Measurements from ENCODE around the gene SHROOM1. TPM values are rescaled to one million over a fixed set of nuclear protein-coding genes. Genes with fewer than 3 reads are reported as not detected.

The SHROOM1 gene
- total RNA-seq, 6 experiments from 2014 or later: 7.8 to 12.2 (median 8.6) TPM

- Mint-ChIP-seq H3K4me1 (ENCODE audit: low read depth) (peaks cover 68% of the 10 kb centered on the region), H3K27ac (peak within 1 kb of the TSS; percentile 70), H3K9me3 (no peaks in the 10 kb centered on the region), H3K27me3 (ENCODE audit: insufficient read depth) (no peaks in the 10 kb centered on the region), H3K4me3 (peak within 1 kb of the TSS; percentile 90), H3K36me3 (ENCODE audit: low read depth) (no peaks in the 10 kb centered on the region)
- no peak for TF ChIP-seq CTCF (IDR thresholded peaks at IDR 0.05)
- DNase-seq: no peak
Observed at GRCh38 chr5:132777209-132778069, 53.0 kb downstream of the SHROOM1 start, which contains the start of gene SEPTIN8. Gene SEPTIN8, minus strand, starts transcription at chr5:132777239. Its CDS starts 102 bp downstream, at chr5:132777137.

- TF ChIP-seq CTCF (IDR thresholded peaks at IDR 0.05): no peak
- no peak for DNase-seq
- Mint-ChIP-seq H3K27me3 (ENCODE audit: insufficient read depth) (no peaks in the 10 kb centered on the region), H3K4me3 (no peak overlapping the region), H3K4me1 (ENCODE audit: low read depth) (peaks cover 68% of the 10 kb centered on the region), H3K9me3 (no peaks in the 10 kb centered on the region), H3K36me3 (ENCODE audit: low read depth) (no peaks in the 10 kb centered on the region), H3K27ac (no peak overlapping the region)
Observed at GRCh38 chr5:132776938-132777208, 53.6 kb downstream of the SHROOM1 start.

GRCh38 chr5:132776131-132776937 is 54.1 kb downstream of the SHROOM1 start:
- no peak for DNase-seq
- H3K27ac Mint-ChIP-seq: peak overlapping the region; percentile 70
- peak overlapping the region; percentile 90 for H3K4me3 Mint-ChIP-seq
- peaks cover 63% of the 10 kb centered on the region for H3K4me1 Mint-ChIP-seq (ENCODE audit: low read depth)
- no peaks in the 10 kb centered on the region for H3K9me3 Mint-ChIP-seq
- H3K27me3 Mint-ChIP-seq (ENCODE audit: insufficient read depth): no peaks in the 10 kb centered on the region
- no peak for TF ChIP-seq CTCF (IDR thresholded peaks at IDR 0.05)
- no peaks in the 10 kb centered on the region for H3K36me3 Mint-ChIP-seq (ENCODE audit: low read depth)

GRCh38 chr5:132775476-132775961 is 54.9 kb downstream of the SHROOM1 start:
- H3K4me1 Mint-ChIP-seq (ENCODE audit: low read depth): peaks cover 57% of the 10 kb centered on the region
- peak overlapping the region; percentile 36; the same call in 1 of the 2 replicates for H3K27ac Mint-ChIP-seq
- no peaks in the 10 kb centered on the region for H3K36me3 Mint-ChIP-seq (ENCODE audit: low read depth)
- H3K9me3 Mint-ChIP-seq: no peaks in the 10 kb centered on the region
- H3K4me3 Mint-ChIP-seq: peak overlapping the region; percentile 90
- DNase-seq: no peak
- no peaks in the 10 kb centered on the region for H3K27me3 Mint-ChIP-seq (ENCODE audit: insufficient read depth)
- TF ChIP-seq CTCF (IDR thresholded peaks at IDR 0.05): no peak

- H3K27ac Mint-ChIP-seq: no peak overlapping the region; the same call in 1 of the 2 replicates
- DNase-seq: no peak
- no peaks in the 10 kb centered on the region for H3K36me3 Mint-ChIP-seq (ENCODE audit: low read depth)
Observed at GRCh38 chr5:132774896-132775295, 55.6 kb downstream of the SHROOM1 start.

More at GRCh38 chr5:132774896-132775295, 55.6 kb downstream of the SHROOM1 start:
- no peak overlapping the region for H3K4me3 Mint-ChIP-seq
- TF ChIP-seq CTCF (IDR thresholded peaks at IDR 0.05): no peak
- peaks cover 57% of the 10 kb centered on the region for H3K4me1 Mint-ChIP-seq (ENCODE audit: low read depth)
- no peaks in the 10 kb centered on the region for H3K9me3 Mint-ChIP-seq
- H3K27me3 Mint-ChIP-seq (ENCODE audit: insufficient read depth): no peaks in the 10 kb centered on the region

Data from HFFc6 (cell line).